Measurements from ENCODE around the gene KIF16B. TPM values are rescaled to one million over a fixed set of nuclear protein-coding genes. Genes with fewer than 3 reads are reported as not detected.

The KIF16B gene
- total and polyA plus RNA-seq, 2 experiments from 2014 or later = 6.5 to 11.1 TPM

- Histone ChIP-seq H2AFZ (no peak overlapping the region), H3K4me3 (no peak overlapping the region), H3K36me3 (ENCODE audit: insufficient read depth) (no peaks in the 10 kb centered on the region), H3K79me2 (replicated peaks; ENCODE audit: insufficient read depth) (no peaks in the 10 kb centered on the region), H3K9me2 (ENCODE audit: insufficient read depth) (no peaks in the 10 kb centered on the region), H4K20me1 (replicated peaks; ENCODE audit: insufficient read depth) (no peaks in the 10 kb centered on the region), H3K4me2 (no peak overlapping the region), H3K27me3 (ENCODE audit: insufficient read depth) (no peaks in the 10 kb centered on the region), H3K27ac (ENCODE audit: low read depth) (no peak overlapping the region), H3K4me1 (ENCODE audit: insufficient read depth) (peaks cover 14% of the 10 kb centered on the region; the same call in 1 of the 2 replicates), H3F3A (replicated peaks; ENCODE audit: low read depth) (no peaks in the 10 kb centered on the region)
- Mint-ChIP-seq H3K9me3 (no peaks in the 10 kb centered on the region; the same call in 2 of the 3 replicates), H3K27me3 (ENCODE audit: insufficient read depth, low read depth, poor library complexity) (no peaks in the 10 kb centered on the region), H3K4me3 (no peak overlapping the region), H3K27ac (no peak overlapping the region), H3K4me1 (peaks cover 14% of the 10 kb centered on the region), H3K36me3 (ENCODE audit: low read depth) (peaks cover 3% of the 10 kb centered on the region; the same call in 1 of the 3 replicates)
- no peak for TF ChIP-seq EZH2 (IDR thresholded peaks at IDR 0.05; ENCODE audit: low read depth, unreplicated experiment)
- TF ChIP-seq JUNB (IDR thresholded peaks at IDR 0.05; ENCODE audit: unreplicated experiment) = no peak
- TF ChIP-seq CTCF (conservative IDR thresholded peaks at IDR 0.05; ENCODE audit: low read depth in 2 of 2) = no peak
- TF ChIP-seq ZNF331 (CRISPR knock-in tag; IDR thresholded peaks at IDR 0.05; ENCODE audit: low read depth) = no peak
- no peak for TF ChIP-seq CREB1 (CRISPR knock-in tag; IDR thresholded peaks at IDR 0.05; ENCODE audit: low read depth)
- no peak for TF ChIP-seq ZNF114 (CRISPR knock-in tag; IDR thresholded peaks at IDR 0.05)
- TF ChIP-seq POLR2AphosphoS5 (IDR thresholded peaks at IDR 0.05; ENCODE audit: low read depth) = no peak
- no peak for TF ChIP-seq REST (IDR thresholded peaks at IDR 0.05; ENCODE audit: unreplicated experiment)
- no peak for TF ChIP-seq ETS1 (IDR thresholded peaks at IDR 0.05)
- no peak for TF ChIP-seq NANOG (IDR thresholded peaks at IDR 0.05; ENCODE audit: borderline replicate concordance)
- TF ChIP-seq ZNF462 (CRISPR knock-in tag; IDR thresholded peaks at IDR 0.05) = no peak
- TF ChIP-seq EZH2phosphoT487 (IDR thresholded peaks at IDR 0.05; ENCODE audit: unreplicated experiment) = no peak
- TF ChIP-seq STAT1 (IDR thresholded peaks at IDR 0.05; ENCODE audit: unreplicated experiment) = no peak
- ATAC-seq (no peak), DNase-seq (ENCODE audit: low spot score) (no peak)
Observed at GRCh38 chr20:16286601-16287000, 286.6 kb downstream of the KIF16B start.

Measured in GM23338 (cell line).